CD14-positive monocyte (primary cell): ENCODE measurements around the gene HOXB3. TPM values are rescaled to one million over a fixed set of nuclear protein-coding genes. Genes with fewer than 3 reads are reported as not detected.

Experiments
- DNase-seq, 3 donors: peaks; one replicate each; pipeline ENCODE4 v3.0.0-alpha.2; 2011 to 2022
- H2AFZ ChIP-seq: 2 replicates; pipeline ENCODE4 v1.6.0; 2012; ENCODE audit warnings: mild to moderate bottlenecking, low read depth, low read length, inconsistent platforms; ENCODE audit not compliant: insufficient read depth, poor library complexity, severe bottlenecking
- H3K27ac ChIP-seq, 2 donors: 1 replicate in 1 of 2; 2 replicates in 1 of 2; pipeline ENCODE4 v1.5.1; 2012 to 2013; ENCODE audit warnings: low read length in 2 of 2, control low read depth in 1 of 2, inconsistent platforms in 1 of 2, low read depth in 1 of 2, mild to moderate bottlenecking in 1 of 2
- H3K27me3 ChIP-seq, 2 donors: one replicate each; pipeline versions ENCODE4 v1.6.0 to v1.6.1; 2011 to 2013; ENCODE audit warnings: low read length in 2 of 2; ENCODE audit not compliant: control insufficient read depth in 2 of 2, insufficient read depth in 2 of 2
- H3K36me3 ChIP-seq, 2 donors: replicated peaks in 1 of 2; 1 replicate in 1 of 2; 2 replicates in 1 of 2; pipeline versions ENCODE4 v1.5.1 to v1.6.1; 2012 to 2013; ENCODE audit warnings: low read length in 2 of 2, control low read depth in 1 of 2, inconsistent platforms in 1 of 2, mild to moderate bottlenecking in 1 of 2; ENCODE audit not compliant: insufficient read depth in 2 of 2, control insufficient read depth in 1 of 2
- H3K4me1 ChIP-seq, 2 donors: 1 replicate in 1 of 2; 2 replicates in 1 of 2; pipeline versions ENCODE4 v1.5.1 to v1.6.1; 2012 to 2013; ENCODE audit warnings: low read length in 2 of 2, control low read depth in 1 of 2, inconsistent platforms in 1 of 2, mild to moderate bottlenecking in 1 of 2, moderate library complexity in 1 of 2; ENCODE audit not compliant: insufficient read depth in 2 of 2, control insufficient read depth in 1 of 2
- H3K4me2 ChIP-seq: replicated peaks from 2 replicates; pipeline ENCODE3; 2012; ENCODE audit warnings: low read length, moderate library complexity, mild to moderate bottlenecking; ENCODE audit not compliant: poor library complexity, severe bottlenecking; ENCODE audit errors: extremely low read depth
- H3K4me3 ChIP-seq, 3 experiments: fragments of 200-600 bp in 1 of 3; sonication (generic) in 1 of 3; replicated peaks in 1 of 3; 1 replicate in 2 of 3; 2 replicates in 1 of 3; pipeline ENCODE4 v1.5.1; 2011 to 2013; ENCODE audit warnings: low read length in 3 of 3, mild to moderate bottlenecking in 3 of 3, control low read depth in 2 of 3, low read depth in 2 of 3, inconsistent platforms in 1 of 3, moderate library complexity in 1 of 3
- H3K79me2 ChIP-seq: 2 replicates; pipeline ENCODE4 v1.6.0; 2012; ENCODE audit warnings: mild to moderate bottlenecking, control low read depth, inconsistent platforms, low read length, moderate library complexity; ENCODE audit not compliant: insufficient read depth
- H3K9ac ChIP-seq: 2 replicates; pipeline ENCODE4 v1.6.0; 2017; ENCODE audit warnings: low read length, mild to moderate bottlenecking; ENCODE audit not compliant: insufficient read depth, poor library complexity, severe bottlenecking
- H3K9me3 ChIP-seq, 2 donors: replicated peaks in 1 of 2; 1 replicate in 1 of 2; 2 replicates in 1 of 2; pipeline versions ENCODE4 v1.5.1 to v1.6.1; 2012 to 2013; ENCODE audit warnings: low read length in 2 of 2, control low read depth in 1 of 2; ENCODE audit not compliant: control insufficient read depth in 1 of 2, insufficient read depth in 1 of 2
- H4K20me1 ChIP-seq: 2 replicates; pipeline ENCODE4 v1.6.0; 2012; ENCODE audit warnings: mild to moderate bottlenecking, low read length, control low read depth, moderate library complexity; ENCODE audit not compliant: insufficient read depth
- H3K27ac Mint-ChIP-seq, 7 donors: one replicate each; pipeline ENCODE4 v1.8.0; 2020; ENCODE audit warnings: mild to moderate bottlenecking in 7 of 7, mixed read lengths in 7 of 7, moderate library complexity in 6 of 7, inconsistent platforms in 2 of 7
- H3K27me3 Mint-ChIP-seq, 3 donors: one replicate each; pipeline ENCODE4 v1.8.0; 2021 to 2022; ENCODE audit warnings: low read depth in 3 of 3, mild to moderate bottlenecking in 3 of 3, mixed read lengths in 3 of 3, moderate library complexity in 3 of 3, inconsistent platforms in 1 of 3
- H3K36me3 Mint-ChIP-seq, 2 donors: one replicate each; pipeline ENCODE4 v1.8.0; 2020; ENCODE audit warnings: mixed read lengths in 2 of 2, inconsistent platforms in 1 of 2, mild to moderate bottlenecking in 1 of 2
- H3K4me1 Mint-ChIP-seq: one replicate; pipeline ENCODE4 v1.8.0; 2020; ENCODE audit warnings: mild to moderate bottlenecking, mixed read lengths
- H3K4me3 Mint-ChIP-seq, 2 donors: one replicate each; pipeline ENCODE4 v1.8.0; 2020; ENCODE audit warnings: mild to moderate bottlenecking in 2 of 2, mixed read lengths in 2 of 2, moderate library complexity in 1 of 2
- H3K9me3 Mint-ChIP-seq, 7 donors: one replicate each; pipeline ENCODE4 v1.8.0; 2020 to 2022; ENCODE audit warnings: mixed read lengths in 7 of 7, mild to moderate bottlenecking in 6 of 7, moderate library complexity in 6 of 7, inconsistent platforms in 2 of 7
- WGBS: methylation state at CpG from one replicate; pipeline ENCODE4 v1.1.5; 2013; ENCODE audit warnings: missing lambda C conversion rate; ENCODE audit not compliant: insufficient coverage; 5-methylcytosine and 5-hydroxymethylcytosine counted together
- intact Hi-C, 2 donors: fragments of 100-400 bp; cut with micrococcal nuclease; formaldehyde crosslinking; loops; one replicate each; pipeline versions ENCODE4 v1.15.0 to v1.15.1; 2023
- polyA plus RNA-seq, 3 donors: library from polyadenylated mRNA; depleted of rRNA in 1 of 3; unstranded in 2 of 3; stranded (reverse) in 1 of 3; fragments of 300-500 nt in 2 of 3; fragments of >200 nt in 1 of 3; fragmentation: Illumina TruSeq in 2 of 3; gene quantifications; 1 replicate in 2 of 3; 2 replicates in 1 of 3; pipeline ENCODE4 v1.2.3, GENCODE V29; 2012 to 2021
- TF ChIP-seq, protein P1 (sequence below): fragments of 200-600 bp; IDR thresholded peaks from one replicate; pipeline ENCODE4 v1.8.0; 2022; ENCODE audit warnings: antibody characterized with exemption, mild to moderate bottlenecking

Gene HOXB3
- polyA plus RNA-seq, 3 donors = 0.56 TPM; not detected in 2

DNA sequence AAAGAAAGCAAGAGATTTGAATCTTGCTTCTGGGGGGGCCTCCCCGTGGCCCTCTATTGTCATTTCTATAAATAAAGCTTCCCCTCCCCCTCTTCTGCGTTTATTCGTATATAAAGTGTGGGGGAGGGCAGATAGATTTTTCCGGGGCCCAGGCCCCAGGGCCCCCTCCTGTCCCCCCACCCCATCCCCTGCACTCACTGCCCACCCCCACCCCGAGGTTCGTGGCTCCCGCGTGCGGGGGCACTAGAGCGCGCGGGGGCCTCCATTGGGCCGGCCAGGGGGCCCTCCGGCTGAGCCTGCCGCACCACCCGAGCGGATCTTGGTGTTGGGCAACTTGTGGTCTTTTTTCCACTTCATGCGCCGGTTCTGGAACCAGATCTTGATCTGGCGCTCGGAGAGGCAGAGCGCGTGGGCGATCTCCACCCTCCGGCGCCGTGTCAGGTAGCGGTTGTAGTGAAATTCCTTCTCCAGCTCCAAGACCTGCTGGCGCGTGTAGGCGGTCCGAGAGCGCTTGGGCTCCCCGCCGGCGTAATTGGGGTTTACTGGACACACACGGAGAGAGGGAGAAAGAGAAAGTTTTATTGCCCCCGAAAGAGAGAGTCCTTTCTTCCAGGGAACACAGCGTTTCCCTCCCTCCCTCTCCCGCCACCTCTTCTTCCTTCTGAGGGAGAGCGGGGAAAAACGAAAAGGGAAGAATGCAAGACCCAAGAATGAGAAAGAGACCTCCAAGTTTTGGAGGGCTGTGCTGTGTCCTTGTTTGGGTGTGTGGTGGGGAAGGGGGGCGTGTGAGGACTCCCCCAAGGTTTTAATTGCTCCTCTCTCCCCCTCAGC lies 13.3 kb downstream of the HOXB3 start:
- peaks cover 0 to 12% of the 10 kb centered on the region in 2 donors for H3K9me3 ChIP-seq
- TF ChIP-seq, protein P1, sequence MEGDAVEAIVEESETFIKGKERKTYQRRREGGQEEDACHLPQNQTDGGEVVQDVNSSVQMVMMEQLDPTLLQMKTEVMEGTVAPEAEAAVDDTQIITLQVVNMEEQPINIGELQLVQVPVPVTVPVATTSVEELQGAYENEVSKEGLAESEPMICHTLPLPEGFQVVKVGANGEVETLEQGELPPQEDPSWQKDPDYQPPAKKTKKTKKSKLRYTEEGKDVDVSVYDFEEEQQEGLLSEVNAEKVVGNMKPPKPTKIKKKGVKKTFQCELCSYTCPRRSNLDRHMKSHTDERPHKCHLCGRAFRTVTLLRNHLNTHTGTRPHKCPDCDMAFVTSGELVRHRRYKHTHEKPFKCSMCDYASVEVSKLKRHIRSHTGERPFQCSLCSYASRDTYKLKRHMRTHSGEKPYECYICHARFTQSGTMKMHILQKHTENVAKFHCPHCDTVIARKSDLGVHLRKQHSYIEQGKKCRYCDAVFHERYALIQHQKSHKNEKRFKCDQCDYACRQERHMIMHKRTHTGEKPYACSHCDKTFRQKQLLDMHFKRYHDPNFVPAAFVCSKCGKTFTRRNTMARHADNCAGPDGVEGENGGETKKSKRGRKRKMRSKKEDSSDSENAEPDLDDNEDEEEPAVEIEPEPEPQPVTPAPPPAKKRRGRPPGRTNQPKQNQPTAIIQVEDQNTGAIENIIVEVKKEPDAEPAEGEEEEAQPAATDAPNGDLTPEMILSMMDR = no peak
- 10% methylated on average over 18 of the region's 43 CpGs for WGBS
- Mint-ChIP-seq H3K9me3 (peaks cover 4 to 33% (median 19%) of the 10 kb centered on the region in 7 donors), H3K27me3 (peaks cover 63 to 84% (median 80%) of the 10 kb centered on the region in 3 donors), H3K4me3 (peak overlapping the region; percentile 77 to 90), H3K4me1 (peaks cover 41% of the 10 kb centered on the region), H3K27ac (no peak overlapping the region), H3K36me3 (peaks cover 10 to 17% of the 10 kb centered on the region in 2 donors)
- H3K4me3 ChIP-seq = peak overlapping the region; percentile 24 to 86 (median 29)
- peak overlapping the region; percentile 68 for H2AFZ ChIP-seq
- DNase-seq = no peak
- H3K27ac ChIP-seq = no peak overlapping the region
- no peaks in the 10 kb centered on the region for H3K36me3 ChIP-seq
- H3K4me2 ChIP-seq = peak overlapping the region; percentile 99
- H3K27me3 ChIP-seq = peaks cover 62 to 91% of the 10 kb centered on the region in 2 donors
- H3K4me1 ChIP-seq = peaks cover 28 to 38% of the 10 kb centered on the region in 2 donors
- H3K79me2 ChIP-seq = no peaks in the 10 kb centered on the region
- H3K9ac ChIP-seq = no peak overlapping the region
- H4K20me1 ChIP-seq = no peaks in the 10 kb centered on the region
- intact Hi-C loops = no loop called here

DNA sequence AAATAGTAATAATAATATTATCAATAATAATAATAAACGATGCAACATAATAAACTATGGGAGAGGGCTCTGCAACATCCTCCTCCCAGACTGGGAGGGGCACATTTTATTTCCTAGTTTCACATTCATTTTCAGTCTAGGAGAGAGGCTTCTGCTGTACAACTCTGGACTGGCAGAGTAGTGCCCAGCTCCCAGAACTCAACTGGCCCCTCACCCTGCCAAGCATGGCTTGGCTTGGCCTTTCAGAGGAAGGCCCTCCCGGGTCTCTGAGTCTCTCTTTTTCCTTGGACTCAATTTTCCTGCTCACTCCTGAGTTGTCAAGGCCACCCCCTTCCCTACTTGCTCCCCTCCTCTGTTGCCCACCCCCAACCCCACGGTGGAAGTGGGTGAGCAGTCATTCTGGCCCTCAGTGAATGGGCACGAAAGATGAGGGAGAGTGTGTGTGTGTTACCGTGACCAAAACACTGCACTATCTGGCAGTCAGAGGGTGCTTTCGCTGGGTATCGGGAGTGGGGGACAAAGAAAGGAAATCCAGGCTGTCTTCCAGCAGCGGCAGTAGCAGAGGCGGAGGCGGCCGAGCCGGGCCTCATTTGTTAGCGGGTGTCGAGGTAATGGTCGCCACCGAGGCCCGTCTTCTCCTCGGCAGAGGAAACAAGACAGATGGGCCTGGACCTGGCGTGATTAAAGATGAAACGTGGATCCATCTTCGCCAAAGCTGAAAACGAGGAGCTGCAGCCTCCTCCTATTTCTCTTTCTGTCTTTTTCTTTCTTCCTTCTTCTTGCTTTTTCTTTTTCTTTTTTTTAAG lies 14.2 kb downstream of the HOXB3 start:
- H3K9me3 ChIP-seq = peaks cover 0 to 9% of the 10 kb centered on the region in 2 donors
- intact Hi-C loops = no loop called here
- H3K4me1 Mint-ChIP-seq = peaks cover 39% of the 10 kb centered on the region
- TF ChIP-seq, protein P1 = no peak
- H3K4me2 ChIP-seq = peak overlapping the region; percentile 99
- peak overlapping the region in 1 of 7 donors; percentile 74 for H3K27ac Mint-ChIP-seq
- no peak overlapping the region for H3K9ac ChIP-seq
- no peak overlapping the region for H3K27ac ChIP-seq
- peak overlapping the region; percentile 43 to 85 for H3K4me3 Mint-ChIP-seq
- peaks cover 55 to 91% of the 10 kb centered on the region in 2 donors for H3K27me3 ChIP-seq
- H3K36me3 ChIP-seq = no peaks in the 10 kb centered on the region
- WGBS = 55% methylated on average over 16 of the region's 22 CpGs
- H3K4me1 ChIP-seq = peaks cover 28 to 38% of the 10 kb centered on the region in 2 donors
- H3K27me3 Mint-ChIP-seq = peaks cover 55 to 80% (median 75%) of the 10 kb centered on the region in 3 donors
- peak in 1 of 3 donors; percentile 16 for DNase-seq
- H3K4me3 ChIP-seq = peak overlapping the region in 1 of 3 experiments; percentile 86
- peaks cover 10 to 14% of the 10 kb centered on the region in 2 donors for H3K36me3 Mint-ChIP-seq
- H3K79me2 ChIP-seq = no peaks in the 10 kb centered on the region
- H4K20me1 ChIP-seq = no peaks in the 10 kb centered on the region
- H3K9me3 Mint-ChIP-seq = peaks cover 4 to 35% (median 18%) of the 10 kb centered on the region in 7 donors
- no peak overlapping the region for H2AFZ ChIP-seq
